Neural progenitor cell (in vitro differentiated cells): Measurements from ENCODE around the gene ISM2. TPM values are rescaled to one million over a fixed set of nuclear protein-coding genes. Genes with fewer than 3 reads are reported as not detected.
"Not testable (repeated sequence)": the region's sequence is repeated elsewhere in the genome, so short reads cannot be mapped to it uniquely, and the experiment has no call there.

Experiments
- DNase-seq: peaks from one replicate; pipeline ENCODE4 v3.0.0-alpha.2; 2016; ENCODE audit warnings: low spot score
- H2AFZ ChIP-seq: fragments of 200-600 bp; sonication (generic); replicated peaks from 2 replicates; pipeline ENCODE4 v1.6.1; 2016; ENCODE audit warnings: antibody characterized with exemption
- H3F3A ChIP-seq: fragments of 200-600 bp; sonication (generic); 2 replicates; pipeline ENCODE4 v1.6.1; 2016; ENCODE audit warnings: antibody characterized with exemption, low read depth
- H3K27ac ChIP-seq: fragments of 200-600 bp; sonication (generic); 2 replicates; pipeline ENCODE4 v1.5.1; 2016; ENCODE audit warnings: mild to moderate bottlenecking
- H3K27me3 ChIP-seq: fragments of 200-600 bp; sonication (generic); 2 replicates; pipeline ENCODE4 v1.6.1; 2016; ENCODE audit warnings: mild to moderate bottlenecking, moderate library complexity
- H3K36me3 ChIP-seq: fragments of 200-600 bp; sonication (generic); 2 replicates; pipeline ENCODE4 v1.5.1; 2016
- H3K4me1 ChIP-seq: fragments of 200-600 bp; sonication (generic); 2 replicates; pipeline ENCODE4 v1.6.1; 2016; ENCODE audit warnings: mixed run types
- H3K4me2 ChIP-seq: fragments of 200-600 bp; sonication (generic); 2 replicates; pipeline ENCODE4 v1.6.1; 2016
- H3K4me3 ChIP-seq: fragments of 200-600 bp; sonication (generic); 2 replicates; pipeline ENCODE4 v1.5.1; 2016
- H3K79me2 ChIP-seq: fragments of 200-600 bp; sonication (generic); 2 replicates; pipeline ENCODE4 v1.6.1; 2016; ENCODE audit warnings: low read depth
- H3K9ac ChIP-seq: fragments of 200-600 bp; sonication (generic); 2 replicates; pipeline ENCODE4 v1.6.1; 2016
- H3K9me3 ChIP-seq: fragments of 200-600 bp; sonication (generic); 2 replicates; pipeline ENCODE4 v1.5.1; 2016; ENCODE audit warnings: low read depth
- H4K20me1 ChIP-seq: fragments of 200-600 bp; sonication (generic); 2 replicates; pipeline ENCODE4 v1.6.1; 2016; ENCODE audit warnings: low read depth
- H3K27ac Mint-ChIP-seq: 3 replicates; pipeline ENCODE4 v1.8.0; 2021; ENCODE audit warnings: mixed read lengths
- H3K27me3 Mint-ChIP-seq: 2 replicates; pipeline ENCODE4 v1.8.0; 2022; ENCODE audit warnings: low read depth, mild to moderate bottlenecking, inconsistent platforms, moderate library complexity, mixed read lengths; ENCODE audit not compliant: insufficient read depth
- H3K36me3 Mint-ChIP-seq: 3 replicates; pipeline ENCODE4 v1.8.0; 2021; ENCODE audit warnings: mixed read lengths
- H3K4me1 Mint-ChIP-seq: 3 replicates; pipeline ENCODE4 v1.8.0; 2021; ENCODE audit warnings: mixed read lengths
- H3K4me3 Mint-ChIP-seq: 3 replicates; pipeline ENCODE4 v1.8.0; 2021; ENCODE audit warnings: mild to moderate bottlenecking, moderate library complexity, mixed read lengths
- H3K9me3 Mint-ChIP-seq: 3 replicates; pipeline ENCODE4 v1.8.0; 2020; ENCODE audit warnings: mixed read lengths
- CTCF ChIP-seq: fragments of 200-600 bp; sonication (generic); IDR thresholded peaks from 2 replicates; pipeline ENCODE4 v1.5.1; 2017; ENCODE audit warnings: antibody characterized with exemption, mild to moderate bottlenecking
- EZH2 ChIP-seq: fragments of 200-600 bp; sonication (generic); IDR thresholded peaks from 2 replicates; pipeline ENCODE4 v1.6.1; 2017; ENCODE audit warnings: antibody characterized with exemption, mild to moderate bottlenecking, moderate library complexity
- EZH2phosphoT487 ChIP-seq: fragments of 200-600 bp; sonication (generic); IDR thresholded peaks from 2 replicates; pipeline ENCODE4 v1.6.1; 2017; ENCODE audit warnings: antibody characterized with exemption
- total RNA-seq: library from RNA; depleted of rRNA; stranded (reverse); fragments of >200 nt; gene quantifications from 2 replicates; pipeline ENCODE4 v1.2.3, GENCODE V29; 2015; ENCODE audit warnings: low replicate concordance

The ISM2 gene
- total RNA-seq, 1 donor from 2014 or later, result 0.07 TPM

DNA sequence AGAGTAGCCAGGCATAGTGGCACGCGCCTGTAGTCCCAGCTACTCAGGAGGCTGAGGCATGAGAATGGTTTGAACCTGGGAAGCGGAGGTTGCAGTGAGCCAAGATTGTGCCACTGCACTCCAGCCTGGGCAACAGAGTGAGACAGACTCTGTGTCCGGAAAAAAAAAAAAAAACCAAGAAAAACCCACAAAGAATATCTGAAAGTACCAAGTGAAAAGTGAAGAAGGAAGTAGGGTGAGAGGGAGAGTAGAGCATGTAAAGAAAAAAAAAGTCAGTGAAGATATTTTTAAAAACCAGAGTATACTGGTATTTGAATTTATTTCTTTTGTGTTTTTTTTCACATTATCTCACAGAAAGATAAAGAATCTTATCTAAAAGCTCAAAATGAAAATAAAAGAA is 43.3 kb upstream of the ISM2 start:
- no peak overlapping the region for H3K4me2 ChIP-seq
- H3K9me3 Mint-ChIP-seq, result no peaks in the 10 kb centered on the region
- peaks cover 7% of the 10 kb centered on the region for H3K36me3 Mint-ChIP-seq
- DNase-seq, result no peak
- no peak overlapping the region for H3K27ac Mint-ChIP-seq
- H3K9ac ChIP-seq, result no peak overlapping the region
- no peaks in the 10 kb centered on the region for H3K79me2 ChIP-seq
- H3K4me3 ChIP-seq, result no peak overlapping the region
- H2AFZ ChIP-seq, result no peak overlapping the region
- no peaks in the 10 kb centered on the region for H3K27me3 Mint-ChIP-seq
- H3F3A ChIP-seq, result no peaks in the 10 kb centered on the region
- H3K36me3 ChIP-seq, result no peaks in the 10 kb centered on the region
- no peaks in the 10 kb centered on the region for H3K9me3 ChIP-seq
- no peaks in the 10 kb centered on the region for H4K20me1 ChIP-seq
- no peaks in the 10 kb centered on the region for H3K27me3 ChIP-seq
- peaks cover 29% of the 10 kb centered on the region for H3K4me1 Mint-ChIP-seq
- H3K27ac ChIP-seq, result no peak overlapping the region
- H3K4me3 Mint-ChIP-seq, result no peak overlapping the region
- no peak for TF ChIP-seq EZH2phosphoT487
- TF ChIP-seq CTCF, result no peak
- no peak for TF ChIP-seq EZH2
- peaks cover 9% of the 10 kb centered on the region for H3K4me1 ChIP-seq

DNA sequence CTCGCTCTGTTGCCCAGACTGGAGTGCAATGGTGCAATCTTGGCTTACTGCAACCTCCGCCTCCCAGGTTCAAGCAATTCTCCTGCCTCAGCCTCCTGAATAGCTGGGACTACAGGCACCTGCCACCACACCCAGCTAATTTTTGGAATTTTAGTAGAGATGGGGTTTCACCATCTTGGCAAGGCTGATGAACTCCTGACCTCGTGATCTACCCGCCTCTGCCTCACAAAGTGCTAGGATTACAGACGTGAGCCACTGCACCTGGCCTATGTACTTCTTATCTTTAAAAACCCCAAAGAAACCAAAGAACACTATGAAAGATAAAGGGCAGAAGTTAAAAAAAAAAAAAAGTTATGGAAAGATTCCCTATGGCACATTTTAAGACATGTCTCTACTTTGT is 38.3 kb upstream of the ISM2 start:
- not testable (repeated sequence) for H3K4me1 ChIP-seq, H4K20me1 ChIP-seq, H3K9ac ChIP-seq, H3F3A ChIP-seq, H3K36me3 ChIP-seq, H3K4me1 Mint-ChIP-seq, H3K4me3 Mint-ChIP-seq, H3K27me3 ChIP-seq, H3K27me3 Mint-ChIP-seq, H3K9me3 ChIP-seq, H3K4me3 ChIP-seq, H3K27ac ChIP-seq, H3K4me2 ChIP-seq, H3K79me2 ChIP-seq, H3K27ac Mint-ChIP-seq, H2AFZ ChIP-seq, H3K9me3 Mint-ChIP-seq, DNase-seq
- H3K36me3 Mint-ChIP-seq, result peaks cover 11% of the 10 kb centered on the region

DNA sequence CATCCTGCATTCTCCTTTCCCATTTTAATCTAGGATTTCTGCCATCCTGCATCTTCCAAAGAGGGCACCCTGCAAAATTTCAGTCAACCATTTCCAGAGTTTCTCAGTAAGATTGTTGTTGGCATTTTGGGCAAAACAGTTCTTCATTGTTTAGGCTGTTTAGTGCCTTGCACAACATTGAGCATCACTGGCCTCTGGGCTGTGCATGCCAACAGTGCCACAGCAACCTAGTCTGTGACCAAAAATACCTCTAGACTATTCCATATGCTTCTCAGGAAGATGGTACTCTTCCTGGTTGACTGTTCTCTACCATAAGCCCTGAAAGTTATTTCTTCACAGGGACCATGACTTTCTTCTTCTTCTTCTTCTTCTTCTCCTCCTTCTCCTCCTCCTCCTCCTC is 32.5 kb upstream of the ISM2 start:
- H4K20me1 ChIP-seq, result no peaks in the 10 kb centered on the region
- no peaks in the 10 kb centered on the region for H3K79me2 ChIP-seq
- H3K9me3 ChIP-seq, result no peaks in the 10 kb centered on the region
- no peaks in the 10 kb centered on the region for H3K27me3 ChIP-seq
- peaks cover 16% of the 10 kb centered on the region for H3K36me3 Mint-ChIP-seq
- no peaks in the 10 kb centered on the region for H3K36me3 ChIP-seq
- peaks cover 2% of the 10 kb centered on the region for H3K27me3 Mint-ChIP-seq
- H3K9ac ChIP-seq, result no peak overlapping the region
- no peak overlapping the region for H3K27ac ChIP-seq
- no peak overlapping the region for H3K4me3 Mint-ChIP-seq
- H3K4me2 ChIP-seq, result no peak overlapping the region
- no peak overlapping the region for H2AFZ ChIP-seq
- H3F3A ChIP-seq, result no peaks in the 10 kb centered on the region
- H3K4me3 ChIP-seq, result no peak overlapping the region
- TF ChIP-seq EZH2phosphoT487 (no peak), CTCF (no peak), EZH2 (no peak)
- H3K27ac Mint-ChIP-seq, result no peak overlapping the region
- no peaks in the 10 kb centered on the region for H3K4me1 Mint-ChIP-seq
- no peaks in the 10 kb centered on the region for H3K4me1 ChIP-seq
- DNase-seq, result no peak
- H3K9me3 Mint-ChIP-seq, result no peaks in the 10 kb centered on the region

DNA sequence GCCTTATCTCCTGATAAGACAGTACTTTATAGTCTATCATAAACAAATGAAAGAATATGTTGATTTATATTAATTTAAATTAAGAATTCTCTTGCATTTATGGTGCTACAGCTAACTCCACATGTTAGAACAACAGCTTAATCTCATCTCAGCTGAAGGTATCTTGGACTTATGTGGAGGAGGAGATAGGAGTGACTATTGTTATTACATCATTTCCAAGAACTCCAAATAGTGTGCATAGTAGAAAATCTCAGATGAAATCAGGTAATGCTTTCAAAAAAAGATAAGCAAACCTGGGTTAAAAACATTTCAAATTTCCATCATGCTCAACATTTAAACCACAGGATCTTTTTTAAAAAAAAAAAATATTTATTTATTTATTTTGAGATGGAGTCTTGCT is 31.3 kb upstream of the ISM2 start:
- Histone ChIP-seq H3K27ac (no peak overlapping the region), H3K4me3 (no peak overlapping the region), H3F3A (no peaks in the 10 kb centered on the region), H3K9ac (no peak overlapping the region), H3K27me3 (no peaks in the 10 kb centered on the region), H3K79me2 (no peaks in the 10 kb centered on the region), H3K4me1 (no peaks in the 10 kb centered on the region), H4K20me1 (no peaks in the 10 kb centered on the region), H2AFZ (no peak overlapping the region), H3K9me3 (no peaks in the 10 kb centered on the region), H3K4me2 (no peak overlapping the region), H3K36me3 (no peaks in the 10 kb centered on the region)
- no peaks in the 10 kb centered on the region for H3K9me3 Mint-ChIP-seq
- DNase-seq, result no peak
- H3K4me1 Mint-ChIP-seq, result no peaks in the 10 kb centered on the region
- H3K4me3 Mint-ChIP-seq, result no peak overlapping the region
- no peak overlapping the region for H3K27ac Mint-ChIP-seq
- peaks cover 14% of the 10 kb centered on the region for H3K36me3 Mint-ChIP-seq
- TF ChIP-seq EZH2, result no peak
- no peak for TF ChIP-seq CTCF
- no peak for TF ChIP-seq EZH2phosphoT487
- H3K27me3 Mint-ChIP-seq, result no peaks in the 10 kb centered on the region
